SH-SY5Y (cell line): Measurements from ENCODE around the gene URM1.

ENCODE experiments used
- GATA2 ChIP-seq: IDR thresholded peaks from 2 replicates; pipeline ENCODE4 v1.6.1; 2011; ENCODE audit warnings: mild to moderate bottlenecking, low read depth, low read length
- GATA3 ChIP-seq: IDR thresholded peaks from 2 replicates; pipeline ENCODE4 v1.6.1; 2011; ENCODE audit warnings: low read depth, mild to moderate bottlenecking, low read length, moderate library complexity

The URM1 gene

DNA sequence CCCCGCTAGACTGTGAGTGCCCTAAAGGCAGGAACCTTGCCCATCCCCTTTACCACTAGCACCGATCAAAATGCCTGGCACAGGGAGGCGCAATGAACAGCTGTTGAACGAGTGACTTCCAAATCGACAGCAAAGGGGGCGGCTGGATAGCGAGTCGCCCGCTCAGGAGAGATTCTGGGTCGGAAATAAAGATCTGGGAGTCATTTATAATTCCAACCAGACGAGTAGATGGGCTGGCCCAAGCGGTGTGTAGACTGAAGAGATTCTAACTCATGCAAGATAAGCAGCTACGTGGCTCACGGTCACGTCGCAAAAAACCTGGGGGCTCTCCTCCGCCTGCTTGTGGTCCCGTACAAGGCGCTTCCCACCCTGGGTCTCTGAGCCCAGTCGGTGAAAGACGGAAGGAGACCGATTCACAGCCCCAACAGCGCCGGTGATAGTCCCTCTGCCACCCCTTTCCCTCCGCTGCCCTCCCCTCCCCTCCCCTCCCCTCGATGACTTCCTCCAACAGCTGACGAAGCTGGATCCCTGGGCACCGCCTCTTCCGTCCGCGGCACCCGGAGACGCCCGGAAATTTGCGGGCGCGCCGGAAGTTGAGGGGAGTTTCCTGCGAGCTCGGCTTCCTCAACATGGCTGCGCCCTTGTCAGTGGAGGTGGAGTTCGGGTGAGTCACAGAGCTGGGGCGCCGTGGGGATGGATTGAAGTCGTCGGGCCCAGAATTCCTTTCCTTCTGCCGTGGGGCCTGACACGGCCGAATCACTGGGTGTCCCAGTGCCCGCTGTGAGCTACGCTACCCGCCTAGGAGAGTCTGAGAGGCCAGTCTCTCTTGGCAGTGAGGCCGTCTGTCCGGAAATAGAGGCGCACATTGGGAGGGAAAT lies at the start of gene URM1:
Gene URM1 (plus strand): TSS at position 623 of the 878 bp plus-strand sequence. CDS start 7 bp downstream, at position 630.
- TF ChIP-seq GATA2: no peak
- no peak for TF ChIP-seq GATA3

- TF ChIP-seq GATA2: no peak
- TF ChIP-seq GATA3: no peak
These were observed 49.2 kb upstream of the URM1 start for GRCh38 chr9:128321879-128322403.

DNA sequence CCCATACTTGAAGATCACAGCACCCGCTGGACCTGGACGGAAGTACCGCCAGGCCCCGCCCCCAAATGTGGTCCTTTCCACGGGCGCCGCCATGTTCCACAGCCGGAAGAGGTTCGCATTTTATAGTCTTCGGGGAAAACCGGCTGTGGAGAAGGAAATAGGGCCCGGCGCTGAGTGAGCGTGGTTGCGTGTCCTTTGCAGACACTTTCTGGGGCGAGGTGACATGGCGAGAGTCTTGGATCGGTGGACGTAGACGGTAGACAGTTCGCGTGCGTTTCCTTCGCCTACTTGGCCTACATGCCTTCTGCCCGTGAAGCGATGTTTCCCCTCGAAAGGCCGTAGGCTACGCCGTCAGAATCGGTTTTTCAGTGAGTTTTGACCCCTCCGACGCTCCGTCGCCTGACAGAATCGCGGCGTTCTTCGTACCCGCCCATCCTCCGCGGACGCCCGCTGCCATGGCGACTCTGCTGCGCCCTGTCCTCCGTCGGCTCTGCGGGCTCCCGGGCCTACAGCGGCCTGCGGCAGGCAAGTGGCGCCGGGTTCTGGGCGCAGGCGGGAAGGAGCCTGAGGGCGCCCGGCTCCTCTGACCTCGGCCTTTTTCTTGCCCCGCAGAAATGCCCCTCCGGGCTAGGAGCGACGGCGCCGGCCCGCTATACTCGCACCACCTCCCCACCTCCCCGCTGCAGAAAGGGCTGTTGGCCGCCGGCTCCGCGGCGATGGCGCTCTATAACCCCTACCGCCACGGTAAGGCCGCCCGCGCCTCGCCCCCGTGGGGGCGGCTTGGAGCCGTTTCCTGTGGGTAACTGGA lies 48.6 kb upstream of the URM1 start, which contains the start of the genes COQ4 and TRUB2:
Gene COQ4 (plus strand): TSS at position 436 of the 808 bp plus-strand sequence. CDS start 20 bp downstream, at position 456.
Gene TRUB2 (minus strand): TSS at position 44 of the 808 bp plus-strand sequence. CDS start 39 bp downstream, at position 5.
- TF ChIP-seq GATA2 (no peak), GATA3 (no peak)

- TF ChIP-seq GATA3 (no peak), GATA2 (no peak)
These were observed 47.9 kb upstream of the URM1 start for GRCh38 chr9:128323212-128323730.

GRCh38 chr9:128323791-128324190 lies 47.4 kb upstream of the URM1 start:
- TF ChIP-seq GATA2: no peak
- TF ChIP-seq GATA3: no peak

- TF ChIP-seq GATA2 (no peak), GATA3 (no peak)
These were observed 46.8 kb upstream of the URM1 start for GRCh38 chr9:128324401-128324800.

- TF ChIP-seq GATA2 (no peak), GATA3 (no peak)
These were observed 45.5 kb upstream of the URM1 start for GRCh38 chr9:128325629-128326028.

DNA sequence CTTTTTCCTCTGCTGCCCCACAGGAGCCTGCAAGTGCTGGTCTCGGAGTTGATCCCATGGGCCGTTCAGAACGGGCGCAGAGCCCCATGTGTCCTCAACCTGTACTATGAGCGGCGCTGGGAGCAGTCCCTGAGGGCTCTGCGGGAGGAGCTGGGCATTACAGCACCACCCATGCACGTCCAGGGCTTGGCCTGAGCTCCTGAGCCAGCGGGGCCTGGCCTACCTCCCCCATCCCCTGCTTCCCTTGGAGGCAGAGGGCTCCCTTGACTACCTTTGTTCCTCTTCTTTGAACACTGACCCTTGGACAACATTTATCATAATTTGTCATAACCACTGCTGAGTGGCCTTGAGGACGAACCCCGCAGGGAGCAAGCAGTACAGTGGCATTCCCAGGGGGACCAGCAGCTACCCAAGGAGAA lies 37.7 kb upstream of the URM1 start:
- TF ChIP-seq GATA2 (no peak), GATA3 (no peak)

DNA sequence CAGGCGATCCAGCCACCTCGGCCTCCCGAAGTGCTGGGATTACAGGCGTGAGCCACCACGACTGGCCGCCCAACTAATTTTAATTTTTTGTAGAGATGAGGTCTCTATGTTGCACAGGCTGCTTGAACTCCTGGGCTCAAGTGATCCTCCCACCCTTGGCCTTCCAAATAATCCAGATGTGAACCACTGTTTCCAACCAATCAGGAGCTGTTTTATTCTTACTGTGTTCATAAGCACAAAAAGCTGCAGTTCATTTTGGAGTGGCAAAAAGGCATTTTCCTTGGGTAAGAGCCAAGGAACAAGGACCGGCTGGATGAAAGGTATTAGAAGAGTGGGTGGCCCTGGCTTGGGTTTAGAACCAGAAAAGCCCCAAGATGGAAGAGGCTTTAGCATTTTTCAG lies 36.0 kb upstream of the URM1 start:
- no peak for TF ChIP-seq GATA3
- no peak for TF ChIP-seq GATA2

- TF ChIP-seq GATA2 (no peak), GATA3 (no peak)
These were observed 35.3 kb upstream of the URM1 start for GRCh38 chr9:128335914-128336313.

GRCh38 chr9:128337936-128338335 lies 33.2 kb upstream of the URM1 start:
- TF ChIP-seq GATA3: no peak
- no peak for TF ChIP-seq GATA2

GRCh38 chr9:128339761-128340690 lies 31.1 kb upstream of the URM1 start, which contains the start of gene SLC27A4:
Gene SLC27A4, plus strand, starts transcription at chr9:128340527. Its CDS starts 2,606 bp downstream, at chr9:128343133.
- TF ChIP-seq GATA3 (no peak), GATA2 (no peak)

DNA sequence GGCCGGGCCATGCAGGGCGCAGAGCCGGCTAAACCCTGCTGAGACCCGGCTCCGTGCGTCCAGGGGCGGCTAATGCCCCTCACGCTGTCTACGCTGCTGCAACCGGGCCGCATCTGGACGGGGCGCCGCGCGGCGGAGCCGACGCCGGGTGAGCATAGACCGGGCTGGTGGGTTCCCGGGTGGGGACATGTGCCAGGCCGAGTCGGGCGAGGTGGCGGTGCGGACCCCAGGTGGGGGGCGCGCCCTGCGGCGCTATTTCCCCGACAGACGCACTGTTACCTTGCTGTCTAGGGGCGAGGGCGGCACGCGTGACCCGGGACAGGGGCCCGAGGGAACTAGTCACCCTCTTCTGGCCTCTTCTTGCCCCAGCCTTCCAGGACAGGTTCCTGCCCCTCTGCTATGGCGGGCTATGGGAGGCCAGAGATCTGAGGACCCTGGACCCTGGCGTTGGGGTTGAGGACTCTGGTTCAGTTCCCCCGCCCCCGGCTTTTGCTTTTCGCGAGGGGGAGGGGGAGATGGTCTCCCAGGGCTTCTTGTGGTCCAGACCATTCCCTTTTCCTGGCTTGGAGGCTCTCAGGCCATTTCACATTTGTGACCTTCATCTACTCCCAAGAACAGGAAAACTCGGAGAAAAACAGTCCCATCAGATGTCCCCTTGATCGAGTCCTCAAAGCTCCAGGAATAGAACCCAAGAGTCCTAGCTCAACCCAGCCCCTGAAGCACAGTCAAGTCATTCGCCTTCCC lies 30.3 kb upstream of the URM1 start:
- TF ChIP-seq GATA2 (no peak), GATA3 (no peak)
